HUES64 (cell line): Measurements from ENCODE around the gene STAP2.
"Not testable (repeated sequence)": the region's sequence is repeated elsewhere in the genome, so short reads cannot be mapped to it uniquely, and the experiment has no call there.

ENCODE experiments used
- H3K27ac ChIP-seq: 2 replicates; pipeline ENCODE4 v1.7.0; 2013; ENCODE audit warnings: low read depth, low read length, inconsistent platforms
- H3K27me3 ChIP-seq: 2 replicates; pipeline ENCODE4 v1.6.1; 2013; ENCODE audit warnings: mild to moderate bottlenecking, low read length; ENCODE audit not compliant: insufficient read depth
- H3K36me3 ChIP-seq: 2 replicates; pipeline ENCODE4 v1.6.1; 2013; ENCODE audit warnings: mild to moderate bottlenecking, low read length; ENCODE audit not compliant: insufficient read depth
- H3K4me1 ChIP-seq: 2 replicates; pipeline ENCODE4 v1.6.1; 2013; ENCODE audit warnings: mild to moderate bottlenecking, low read length, moderate library complexity; ENCODE audit not compliant: insufficient read depth
- H3K4me3 ChIP-seq: 2 replicates; pipeline ENCODE4 v1.5.1; 2013; ENCODE audit warnings: mild to moderate bottlenecking, low read length, moderate library complexity
- H3K9ac ChIP-seq: 2 replicates; pipeline ENCODE4 v1.6.1; 2013; ENCODE audit warnings: mild to moderate bottlenecking, low read depth, low read length
- H3K9me3 ChIP-seq: 2 replicates; pipeline ENCODE4 v1.6.1; 2013; ENCODE audit warnings: low read depth, low read length; ENCODE audit not compliant: insufficient read depth
- WGBS: fragments of 150-250, 120-280 bp; methylation state at CpG from one replicate; pipeline ENCODE4 v1.1.7; 2013; ENCODE audit warnings: missing lambda C conversion rate; 5-methylcytosine and 5-hydroxymethylcytosine counted together

Gene STAP2

DNA sequence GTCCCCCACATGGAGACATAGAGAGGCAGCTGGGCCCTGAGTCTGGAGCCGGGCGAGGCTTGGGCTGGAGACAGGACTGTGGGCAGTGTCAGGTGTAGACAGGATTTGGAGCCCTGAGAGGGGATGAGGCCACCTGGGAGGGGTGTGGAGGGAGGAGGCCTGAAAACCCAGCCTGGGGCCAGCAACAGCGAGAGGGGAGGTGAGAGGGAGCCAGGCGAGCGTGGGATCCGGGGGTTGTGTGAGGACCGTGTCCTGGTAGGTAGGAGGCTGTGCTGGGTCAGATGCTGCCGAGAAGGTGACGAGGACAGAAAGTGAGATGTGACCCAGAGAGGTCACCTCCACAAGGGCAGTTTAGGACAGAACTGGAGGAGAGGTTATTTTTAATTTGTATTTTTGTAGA is 12.1 kb upstream of the STAP2 start:
- H3K9me3 ChIP-seq = no peaks in the 10 kb centered on the region
- H3K9ac ChIP-seq = no peak overlapping the region
- peaks cover 44% of the 10 kb centered on the region for H3K36me3 ChIP-seq
- 95% methylated on average over 9 of the region's 9 CpGs for WGBS
- no peaks in the 10 kb centered on the region for H3K4me1 ChIP-seq
- no peak overlapping the region for H3K27ac ChIP-seq
- no peak overlapping the region for H3K4me3 ChIP-seq
- no peaks in the 10 kb centered on the region for H3K27me3 ChIP-seq

DNA sequence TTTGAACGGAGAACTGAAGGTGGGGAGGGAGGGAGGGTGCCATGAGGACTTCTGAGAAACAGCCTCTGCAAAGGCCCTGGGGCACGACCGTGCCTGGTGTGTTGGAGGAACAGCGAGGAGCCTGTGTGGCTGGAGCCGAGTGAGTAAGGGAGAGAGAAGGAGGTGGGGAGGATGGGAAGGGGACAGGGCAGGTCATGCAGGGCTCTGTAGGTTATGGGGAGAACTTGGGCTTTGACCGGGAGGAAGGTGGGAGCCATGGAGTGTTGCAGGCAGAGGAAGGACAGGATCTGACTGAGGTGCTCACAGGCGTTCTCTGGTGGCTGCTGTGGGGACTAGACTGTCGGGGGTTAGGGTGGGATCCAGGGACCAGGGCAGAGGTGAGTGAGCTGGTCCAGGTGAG is 11.5 kb upstream of the STAP2 start:
- Histone ChIP-seq H3K4me1 (no peaks in the 10 kb centered on the region), H3K9me3 (no peaks in the 10 kb centered on the region), H3K27ac (no peak overlapping the region), H3K36me3 (peaks cover 48% of the 10 kb centered on the region), H3K9ac (no peak overlapping the region), H3K4me3 (no peak overlapping the region), H3K27me3 (no peaks in the 10 kb centered on the region)
- WGBS = 89% methylated on average over 8 of the region's 8 CpGs

DNA sequence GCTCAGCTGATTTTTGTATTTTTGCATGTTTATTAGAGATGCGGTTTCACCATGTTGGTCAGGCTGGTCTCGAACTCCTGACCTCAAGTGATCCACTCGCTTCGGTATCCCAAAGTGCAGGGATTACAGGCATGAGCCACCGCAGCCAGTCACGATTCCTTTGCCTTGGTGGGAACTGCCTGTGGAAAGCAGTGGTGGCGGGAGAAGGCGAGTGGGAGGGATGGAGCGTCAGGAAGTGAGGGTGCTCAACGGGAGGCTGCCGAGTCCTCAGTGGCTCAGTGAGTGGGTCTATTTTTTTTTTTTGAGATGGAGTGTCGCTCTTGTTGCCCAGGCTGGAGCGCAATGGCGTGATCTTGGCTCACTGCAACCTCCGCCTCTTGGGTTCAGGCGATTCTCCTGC is 10.6 kb upstream of the STAP2 start:
- H3K9ac ChIP-seq, H3K27ac ChIP-seq, H3K27me3 ChIP-seq, H3K4me3 ChIP-seq, H3K9me3 ChIP-seq, H3K4me1 ChIP-seq: not testable (repeated sequence)
- peaks cover 47% of the 10 kb centered on the region for H3K36me3 ChIP-seq
- 93% methylated on average over 16 of the region's 16 CpGs for WGBS

DNA sequence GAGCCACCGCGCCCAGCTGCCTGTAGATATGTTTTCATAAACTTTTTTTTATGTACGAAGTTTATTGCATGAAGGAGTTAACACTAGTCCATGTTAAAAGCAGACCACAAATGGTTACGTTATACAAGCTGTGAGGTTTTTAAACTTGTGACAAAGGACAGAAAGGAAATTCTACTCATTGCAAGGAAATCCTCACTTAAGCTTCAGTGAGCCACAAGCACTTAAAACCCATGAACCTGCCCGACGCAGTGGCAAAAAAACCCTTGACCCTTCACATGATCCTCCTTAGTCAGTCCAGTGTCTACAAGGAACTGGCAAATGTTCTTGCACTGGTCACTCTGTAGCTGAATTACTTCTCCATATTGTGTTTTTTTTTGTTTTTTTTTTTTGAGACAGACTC is 8.9 kb upstream of the STAP2 start:
- no peak overlapping the region for H3K4me3 ChIP-seq
- no peak overlapping the region for H3K27ac ChIP-seq
- H3K36me3 ChIP-seq = peaks cover 38% of the 10 kb centered on the region
- H3K4me1 ChIP-seq = no peaks in the 10 kb centered on the region
- no peaks in the 10 kb centered on the region for H3K9me3 ChIP-seq
- no peak overlapping the region for H3K9ac ChIP-seq
- H3K27me3 ChIP-seq = no peaks in the 10 kb centered on the region
- 94% methylated on average over 6 of the region's 6 CpGs for WGBS

DNA sequence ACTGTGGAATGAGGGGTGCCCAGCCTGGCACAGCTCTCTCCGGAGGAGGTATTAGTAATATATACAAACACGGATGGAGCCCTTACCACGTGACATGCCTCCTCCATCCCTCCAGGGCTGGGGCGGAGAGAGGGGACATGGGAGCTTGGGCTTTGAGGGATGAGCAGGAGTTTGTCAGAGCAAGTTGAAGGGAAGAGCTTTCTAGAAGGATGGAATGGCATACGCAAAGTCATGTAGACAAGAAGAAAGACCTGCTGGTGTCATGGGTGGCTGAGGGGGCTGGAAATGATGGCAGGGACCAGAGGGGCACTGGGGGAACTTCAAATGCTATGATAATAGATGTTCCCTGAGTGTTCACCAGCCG is 7.4 kb upstream of the STAP2 start:
- Histone ChIP-seq H3K9ac (no peak overlapping the region), H3K36me3 (peaks cover 36% of the 10 kb centered on the region), H3K9me3 (no peaks in the 10 kb centered on the region), H3K4me1 (no peaks in the 10 kb centered on the region), H3K27me3 (no peaks in the 10 kb centered on the region), H3K27ac (no peak overlapping the region), H3K4me3 (no peak overlapping the region)
- 94% methylated on average over 6 of the region's 6 CpGs for WGBS

DNA sequence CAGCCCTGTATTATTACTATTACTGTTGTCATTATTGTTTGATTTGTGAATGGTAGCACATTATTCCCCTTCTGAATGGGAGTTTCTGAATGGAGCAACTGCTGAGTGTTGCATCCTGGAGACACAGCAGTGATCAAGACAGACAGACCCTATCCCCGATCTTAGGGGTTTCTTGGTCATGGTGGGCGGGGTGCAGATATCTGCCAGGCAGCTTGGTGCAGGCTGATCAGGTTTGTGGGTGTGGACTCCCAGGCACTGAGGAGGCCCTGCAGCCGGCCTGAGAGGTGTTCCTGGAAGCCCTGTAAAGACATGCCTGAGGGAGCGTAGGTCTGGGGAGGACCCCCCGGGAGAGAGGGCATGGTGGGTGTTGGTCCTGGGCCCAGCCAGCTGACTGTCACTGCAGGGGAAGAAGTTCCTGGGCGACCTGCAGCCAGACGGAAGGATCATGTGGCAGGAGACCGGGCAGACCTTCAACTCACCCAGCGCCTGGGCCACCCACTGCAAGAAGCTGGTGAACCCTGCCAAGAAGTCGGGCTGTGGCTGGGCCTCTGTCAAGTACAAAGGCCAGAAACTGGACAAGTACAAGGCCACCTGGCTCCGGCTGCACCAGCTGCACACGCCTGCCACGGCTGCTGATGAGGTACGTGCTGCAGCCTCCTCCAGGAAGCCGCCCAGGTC is 6.9 kb upstream of the STAP2 start:
- no peaks in the 10 kb centered on the region for H3K4me1 ChIP-seq
- no peaks in the 10 kb centered on the region for H3K27me3 ChIP-seq
- H3K27ac ChIP-seq = no peak overlapping the region
- H3K4me3 ChIP-seq = no peak overlapping the region
- no peak overlapping the region for H3K9ac ChIP-seq
- H3K36me3 ChIP-seq = peaks cover 36% of the 10 kb centered on the region
- no peaks in the 10 kb centered on the region for H3K9me3 ChIP-seq
- WGBS = 94% methylated on average over 15 of the region's 15 CpGs

DNA sequence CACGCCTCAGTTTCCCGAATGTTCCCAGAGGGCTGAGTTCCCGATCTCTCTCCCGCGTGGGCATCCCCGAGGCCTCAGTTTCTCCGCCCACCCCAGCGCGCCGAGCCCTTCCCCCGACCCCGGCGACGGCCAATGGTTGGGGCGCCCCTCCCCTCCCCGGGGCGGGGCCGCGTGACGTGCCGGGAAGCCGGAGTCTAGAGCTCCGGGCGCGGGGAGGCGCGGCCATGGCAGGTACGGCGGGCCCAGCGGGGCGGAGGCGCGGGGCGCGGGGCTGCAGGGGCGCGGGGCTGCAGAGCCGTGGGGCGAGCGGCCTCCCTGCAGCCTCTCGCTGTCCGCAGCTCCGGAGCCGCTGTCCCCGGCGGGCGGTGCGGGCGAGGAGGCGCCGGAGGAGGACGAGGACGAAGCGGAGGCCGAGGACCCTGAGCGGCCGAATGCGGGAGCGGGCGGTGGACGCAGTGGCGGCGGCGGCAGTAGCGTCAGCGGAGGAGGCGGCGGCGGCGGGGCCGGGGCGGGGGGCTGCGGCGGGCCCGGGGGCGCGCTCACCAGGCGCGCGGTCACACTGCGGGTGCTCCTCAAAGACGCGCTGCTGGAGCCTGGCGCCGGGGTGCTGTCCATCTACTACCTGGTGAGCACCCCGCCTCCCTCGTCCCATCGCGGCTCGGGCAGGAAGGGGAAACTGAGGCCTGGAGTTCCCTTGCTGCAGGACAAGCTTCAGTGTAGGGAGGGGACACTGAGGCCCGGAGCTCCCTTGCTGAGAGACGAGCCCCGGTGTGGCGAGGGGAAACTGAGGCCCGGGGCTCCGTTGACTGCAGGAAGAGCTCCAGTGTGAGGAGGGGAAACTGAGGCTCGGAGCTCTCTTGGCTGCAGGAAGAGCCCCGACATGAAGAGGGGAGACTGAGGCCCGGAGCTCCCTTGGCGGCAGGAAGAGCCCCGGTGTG is 5.0 kb upstream of the STAP2 start, which contains the start of gene MPND:
Gene MPND (plus strand): TSS at position 193 of the 938 bp plus-strand sequence. CDS start 32 bp downstream, at position 225.
- Histone ChIP-seq H3K4me3 (peak within 1 kb of the TSS; percentile 73), H3K36me3 (peaks cover 26% of the 10 kb centered on the region), H3K9ac (peak within 1 kb of the TSS; percentile 90), H3K9me3 (no peaks in the 10 kb centered on the region), H3K4me1 (no peaks in the 10 kb centered on the region), H3K27me3 (no peaks in the 10 kb centered on the region), H3K27ac (peak within 1 kb of the TSS; percentile 98)
- 7% methylated on average over 101 of the region's 101 CpGs for WGBS

DNA sequence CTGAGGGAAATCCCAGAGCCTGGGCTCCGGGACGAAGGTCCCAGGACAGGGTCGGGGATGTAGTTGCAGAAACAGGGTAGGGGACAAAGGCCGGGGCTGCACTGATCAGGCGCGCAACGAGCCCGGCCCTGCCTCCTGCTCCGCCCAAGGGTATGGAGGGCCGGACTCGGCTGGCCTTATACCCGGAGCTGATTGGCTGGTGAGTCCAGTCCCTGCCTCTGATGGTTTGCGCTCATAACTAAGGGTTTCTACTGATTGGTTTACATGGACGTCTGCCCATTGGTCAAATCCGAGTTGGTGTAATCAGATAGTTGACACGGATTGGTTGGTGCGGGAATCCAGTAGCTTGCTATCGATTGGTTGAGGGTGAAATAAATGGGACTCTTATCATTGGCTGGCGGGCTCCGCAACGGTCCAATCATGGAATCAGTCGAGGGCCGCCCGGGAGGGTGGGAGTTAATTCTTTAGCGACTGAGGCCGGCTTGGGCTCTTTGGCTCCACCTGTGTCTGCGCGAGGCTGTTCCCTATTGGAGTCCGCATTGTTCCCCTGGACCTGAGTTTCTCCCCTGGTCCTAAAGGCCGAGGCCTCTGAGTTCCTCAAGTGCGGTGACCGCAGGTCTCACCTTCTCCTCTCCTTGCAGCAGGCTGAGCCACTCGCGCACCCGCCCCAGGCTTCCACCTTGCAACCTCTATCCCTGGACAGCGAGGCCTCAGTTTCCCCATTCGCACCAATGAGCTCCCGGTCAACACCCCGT is 4.2 kb upstream of the STAP2 start:
- H3K27me3 ChIP-seq = no peaks in the 10 kb centered on the region
- peaks cover 22% of the 10 kb centered on the region for H3K36me3 ChIP-seq
- WGBS = under 1% methylated on average over 39 of the region's 39 CpGs
- H3K9ac ChIP-seq = peak overlapping the region; percentile 90
- H3K4me3 ChIP-seq = peak overlapping the region; percentile 73
- H3K9me3 ChIP-seq = no peaks in the 10 kb centered on the region
- H3K4me1 ChIP-seq = no peaks in the 10 kb centered on the region
- H3K27ac ChIP-seq = peak overlapping the region; percentile 98

DNA sequence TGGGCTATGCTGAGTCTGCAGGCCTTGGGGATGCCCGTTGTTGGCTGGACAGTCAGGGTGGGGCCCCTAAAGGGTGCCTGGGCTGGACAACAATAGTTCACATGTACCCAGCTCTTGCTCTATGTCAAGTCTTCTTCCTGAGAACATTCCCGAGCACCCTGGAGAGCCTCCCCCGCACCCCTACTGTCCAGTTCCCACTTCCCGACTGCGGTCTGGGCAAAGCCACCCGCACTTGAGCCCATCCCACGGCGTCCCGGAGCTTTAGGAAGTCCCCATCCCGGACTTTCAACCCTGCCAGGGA is 3.6 kb upstream of the STAP2 start:
- Histone ChIP-seq H3K9ac (peak overlapping the region; percentile 90), H3K9me3 (no peaks in the 10 kb centered on the region), H3K4me3 (peak overlapping the region; percentile 69), H3K4me1 (no peaks in the 10 kb centered on the region), H3K36me3 (peaks cover 17% of the 10 kb centered on the region), H3K27ac (peak overlapping the region; percentile 91), H3K27me3 (no peaks in the 10 kb centered on the region)
- 8% methylated on average over 10 of the region's 10 CpGs for WGBS

DNA sequence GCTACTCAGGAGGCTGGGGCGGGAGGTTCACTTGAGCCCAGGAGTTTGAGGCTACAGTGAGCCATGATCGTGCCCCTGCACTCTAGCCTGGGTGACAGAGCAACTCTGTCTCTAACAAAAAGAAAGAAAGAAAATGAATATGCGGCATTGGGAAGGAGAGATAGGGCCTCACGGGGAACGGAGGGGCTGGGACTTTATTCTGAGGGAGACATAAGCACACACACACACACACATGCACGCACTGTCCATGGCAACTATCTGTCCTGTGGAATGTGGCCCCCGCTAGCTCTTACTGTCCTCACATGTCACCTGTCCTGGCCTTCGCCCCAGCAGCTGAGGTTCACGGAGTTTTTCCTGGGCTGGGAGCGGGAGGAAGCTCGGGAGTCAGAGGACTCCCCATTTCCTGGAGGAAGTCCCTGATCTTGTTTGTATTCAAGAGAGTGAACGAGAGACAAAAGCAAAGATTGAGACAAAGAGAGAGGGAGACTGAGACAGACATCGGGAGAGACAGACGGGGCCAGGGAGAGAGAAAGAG is 654 bp downstream of the STAP2 start:
- H3K27ac ChIP-seq = peak overlapping the region; percentile 23; the same call in 1 of the 2 replicates

More for the DNA sequence above, 654 bp downstream of the STAP2 start:
- Histone ChIP-seq H3K9ac (peak overlapping the region; percentile 51), H3K27me3 (no peaks in the 10 kb centered on the region), H3K9me3 (no peaks in the 10 kb centered on the region), H3K36me3 (0 out of 2 replicates have a peak, but pooled peaks cover 4% of the 10 kb centered on the region), H3K4me1 (no peaks in the 10 kb centered on the region), H3K4me3 (peak overlapping the region; percentile 49)
- 39% methylated on average over 14 of the region's 14 CpGs for WGBS
